HG02623 (cell line): ENCODE data around the gene GRK4.

Experiments
- ATAC-seq: cut with Tn5 transposase; IDR thresholded peaks from one replicate; pipeline ENCODE4 v1.9.1; 2021; ENCODE audit warnings: moderate library complexity; ENCODE audit not compliant: unreplicated experiment

GRK4 gene

DNA sequence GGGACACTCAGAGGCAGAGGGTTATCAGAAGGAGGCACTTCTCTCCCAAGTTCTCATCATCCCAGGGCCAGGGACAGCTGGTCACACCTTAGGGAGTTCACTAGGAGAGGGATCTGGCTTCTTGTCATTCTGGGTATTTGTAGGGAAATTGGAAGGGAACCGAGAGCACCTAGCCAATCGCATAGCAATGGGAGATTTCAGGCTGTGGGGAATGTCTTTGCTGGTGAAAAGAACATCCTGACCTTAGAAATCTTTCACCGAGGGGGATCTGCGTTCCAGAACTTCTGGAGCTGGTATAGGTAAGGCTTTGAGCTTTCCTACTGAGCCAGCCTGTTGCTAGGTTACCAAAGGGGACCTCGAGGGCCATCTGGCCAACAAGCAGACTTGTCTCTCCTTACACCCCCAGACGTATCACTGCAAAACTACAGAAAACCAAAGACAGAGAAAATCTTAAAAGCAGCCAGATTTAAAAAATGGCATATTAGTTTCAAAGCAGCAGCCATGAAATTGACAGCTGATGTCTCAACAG lies 104.2 kb downstream of the GRK4 start:
- no peak for ATAC-seq

DNA sequence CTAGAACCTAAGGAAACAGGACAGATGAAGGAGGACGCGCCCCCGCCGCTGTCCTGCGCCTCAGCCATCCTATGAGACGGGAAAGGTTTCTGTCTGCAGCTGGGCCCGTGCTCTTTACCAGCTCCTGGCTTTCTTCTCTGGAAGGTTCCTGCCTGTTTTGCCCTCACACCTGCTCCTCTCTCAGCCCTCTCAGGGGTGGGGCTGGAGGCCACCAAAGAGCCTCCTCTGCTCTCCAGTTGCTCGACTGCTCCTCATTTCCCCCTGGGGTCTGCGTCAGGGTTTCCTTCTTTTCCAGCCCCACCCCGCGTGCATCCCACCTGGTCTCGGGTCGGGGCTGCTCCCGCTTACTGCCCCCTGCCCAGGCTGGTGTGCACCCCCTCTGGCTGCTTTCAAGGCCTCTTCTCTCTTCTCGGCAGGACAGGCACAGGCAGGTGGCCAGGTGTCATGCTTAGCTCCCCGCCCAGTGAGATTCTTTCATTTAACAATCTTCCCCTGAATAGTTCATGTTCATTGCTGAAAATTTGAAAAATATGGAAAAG lies 106.4 kb downstream of the GRK4 start:
- ATAC-seq = no peak

DNA sequence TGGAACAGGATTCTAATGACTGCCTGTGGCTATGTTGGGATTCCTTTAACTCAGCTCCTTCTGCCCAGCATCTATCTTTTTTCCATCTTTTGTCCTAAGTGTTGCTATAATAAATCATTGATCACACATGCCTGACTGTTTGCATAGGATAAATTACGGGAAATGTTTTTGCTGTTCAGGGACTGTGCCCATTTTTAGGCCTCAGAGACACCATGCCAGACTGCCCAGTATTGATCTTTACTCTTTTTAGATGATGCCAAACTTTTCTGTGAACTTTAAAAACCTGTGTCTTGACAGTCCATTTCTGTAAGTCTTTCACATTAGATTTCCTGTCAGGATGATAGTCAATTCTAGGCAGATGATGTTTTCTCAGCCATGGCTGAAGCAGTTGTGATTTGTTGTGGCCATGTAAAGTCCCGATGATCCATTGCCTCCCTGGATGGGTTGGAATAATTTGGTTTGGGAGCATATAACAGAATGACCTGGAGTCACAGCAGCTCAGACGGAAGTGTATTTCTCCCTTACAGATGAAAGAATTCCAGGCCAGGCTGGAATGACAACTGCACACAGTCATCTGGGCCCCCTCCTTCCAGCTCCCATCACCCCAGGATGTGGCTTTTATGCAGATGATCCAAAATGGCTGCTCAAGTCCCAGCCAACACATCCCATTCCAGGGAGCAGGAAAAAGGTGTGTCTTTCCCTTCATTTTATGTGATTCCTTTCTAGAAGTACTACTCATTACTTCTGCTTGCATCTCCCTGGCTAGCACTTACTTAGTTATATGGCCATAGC lies 107.5 kb downstream of the GRK4 start:
- no peak for ATAC-seq

DNA sequence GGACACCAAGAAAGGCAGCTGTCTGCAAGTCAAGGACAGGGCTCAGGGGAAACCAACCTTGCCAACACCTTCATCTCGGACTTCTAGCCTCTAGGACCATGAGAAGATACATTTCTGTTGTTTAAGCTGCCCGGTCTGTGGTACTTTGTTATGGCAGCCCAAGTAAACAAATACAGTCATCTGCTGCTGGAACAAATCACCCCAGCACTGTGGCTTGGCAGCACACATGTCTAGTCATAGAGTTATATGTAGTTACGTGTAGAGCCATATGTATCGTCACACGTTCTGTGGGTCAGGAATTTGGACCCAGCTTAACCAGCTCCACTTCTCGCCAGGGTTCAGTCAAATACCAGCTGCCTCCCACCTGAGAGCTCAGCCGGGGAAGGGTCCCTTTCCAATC lies 108.4 kb downstream of the GRK4 start:
- ATAC-seq = no peak

DNA sequence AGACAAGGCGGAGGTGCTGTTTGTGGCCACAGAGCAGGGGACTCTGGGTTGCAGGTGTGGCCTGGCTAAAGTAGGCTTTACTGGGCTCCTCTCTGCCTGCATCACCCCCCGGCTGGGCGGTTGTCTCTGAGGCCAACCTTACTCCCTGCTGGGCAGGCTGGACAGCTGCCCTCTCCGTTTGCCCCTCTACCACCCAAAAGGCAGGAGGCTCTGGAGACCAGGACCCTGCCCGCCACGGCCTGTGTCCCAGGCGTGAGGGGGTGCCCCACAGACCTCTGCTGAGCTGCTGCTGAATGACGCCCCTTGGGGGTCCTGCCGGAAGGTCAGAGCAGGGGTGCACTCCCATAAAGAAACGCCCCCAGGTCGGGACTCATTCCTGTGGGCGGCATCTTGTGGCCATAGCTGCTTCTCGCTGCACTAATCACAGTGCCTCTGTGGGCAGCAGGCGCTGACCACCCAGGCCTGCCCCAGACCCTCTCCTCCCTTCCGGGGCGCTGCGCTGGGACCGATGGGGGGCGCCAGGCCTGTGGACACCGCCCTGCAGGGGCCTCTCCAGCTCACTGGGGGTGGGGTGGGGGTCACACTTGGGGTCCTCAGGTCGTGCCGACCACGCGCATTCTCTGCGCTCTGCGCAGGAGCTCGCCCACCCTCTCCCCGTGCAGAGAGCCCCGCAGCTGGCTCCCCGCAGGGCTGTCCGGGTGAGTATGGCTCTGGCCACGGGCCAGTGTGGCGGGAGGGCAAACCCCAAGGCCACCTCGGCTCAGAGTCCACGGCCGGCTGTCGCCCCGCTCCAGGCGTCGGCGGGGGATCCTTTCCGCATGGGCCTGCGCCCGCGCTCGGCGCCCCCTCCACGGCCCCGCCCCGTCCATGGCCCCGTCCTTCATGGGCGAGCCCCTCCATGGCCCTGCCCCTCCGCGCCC lies 110.0 kb downstream of the GRK4 start:
- ATAC-seq = peak; percentile 33

DNA sequence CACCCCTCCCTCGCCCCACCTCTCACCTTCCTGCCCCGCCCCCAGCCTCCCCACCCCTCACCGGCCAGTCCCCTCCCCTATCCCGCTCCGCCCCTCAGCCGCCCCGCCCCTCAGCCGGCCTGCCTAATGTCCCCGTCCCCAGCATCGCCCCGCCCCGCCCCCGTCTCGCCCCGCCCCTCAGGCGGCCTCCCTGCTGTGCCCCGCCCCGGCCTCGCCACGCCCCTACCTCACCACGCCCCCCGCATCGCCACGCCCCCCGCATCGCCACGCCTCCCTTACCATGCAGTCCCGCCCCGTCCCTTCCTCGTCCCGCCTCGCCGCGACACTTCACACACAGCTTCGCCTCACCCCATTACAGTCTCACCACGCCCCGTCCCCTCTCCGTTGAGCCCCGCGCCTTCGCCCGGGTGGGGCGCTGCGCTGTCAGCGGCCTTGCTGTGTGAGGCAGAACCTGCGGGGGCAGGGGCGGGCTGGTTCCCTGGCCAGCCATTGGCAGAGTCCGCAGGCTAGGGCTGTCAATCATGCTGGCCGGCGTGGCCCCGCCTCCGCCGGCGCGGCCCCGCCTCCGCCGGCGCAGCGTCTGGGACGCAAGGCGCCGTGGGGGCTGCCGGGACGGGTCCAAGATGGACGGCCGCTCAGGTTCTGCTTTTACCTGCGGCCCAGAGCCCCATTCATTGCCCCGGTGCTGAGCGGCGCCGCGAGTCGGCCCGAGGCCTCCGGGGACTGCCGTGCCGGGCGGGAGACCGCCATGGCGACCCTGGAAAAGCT lies 110.9 kb downstream of the GRK4 start, which contains the start of the genes HTT and HTT-AS:
Gene HTT, plus strand, starts transcription at position 604 of the 768 bp plus-strand sequence. Its CDS starts 145 bp downstream, at position 749.
Gene HTT-AS, minus strand, starts transcription at position 461 of the 768 bp plus-strand sequence.
- ATAC-seq = peak; percentile 71

DNA sequence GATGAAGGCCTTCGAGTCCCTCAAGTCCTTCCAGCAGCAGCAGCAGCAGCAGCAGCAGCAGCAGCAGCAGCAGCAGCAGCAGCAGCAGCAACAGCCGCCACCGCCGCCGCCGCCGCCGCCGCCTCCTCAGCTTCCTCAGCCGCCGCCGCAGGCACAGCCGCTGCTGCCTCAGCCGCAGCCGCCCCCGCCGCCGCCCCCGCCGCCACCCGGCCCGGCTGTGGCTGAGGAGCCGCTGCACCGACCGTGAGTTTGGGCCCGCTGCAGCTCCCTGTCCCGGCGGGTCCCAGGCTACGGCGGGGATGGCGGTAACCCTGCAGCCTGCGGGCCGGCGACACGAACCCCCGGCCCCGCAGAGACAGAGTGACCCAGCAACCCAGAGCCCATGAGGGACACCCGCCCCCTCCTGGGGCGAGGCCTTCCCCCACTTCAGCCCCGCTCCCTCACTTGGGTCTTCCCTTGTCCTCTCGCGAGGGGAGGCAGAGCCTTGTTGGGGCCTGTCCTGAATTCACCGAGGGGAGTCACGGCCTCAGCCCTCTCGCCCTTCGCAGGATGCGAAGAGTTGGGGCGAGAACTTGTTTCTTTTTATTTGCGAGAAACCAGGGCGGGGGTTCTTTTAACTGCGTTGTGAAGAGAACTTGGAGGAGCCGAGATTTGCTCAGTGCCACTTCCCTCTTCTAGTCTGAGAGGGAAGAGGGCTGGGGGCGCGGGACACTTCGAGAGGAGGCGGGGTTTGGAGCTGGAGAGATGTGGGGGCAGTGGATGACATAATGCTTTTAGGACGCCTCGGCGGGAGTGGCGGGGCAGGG lies 111.7 kb downstream of the GRK4 start:
- ATAC-seq = no peak

DNA sequence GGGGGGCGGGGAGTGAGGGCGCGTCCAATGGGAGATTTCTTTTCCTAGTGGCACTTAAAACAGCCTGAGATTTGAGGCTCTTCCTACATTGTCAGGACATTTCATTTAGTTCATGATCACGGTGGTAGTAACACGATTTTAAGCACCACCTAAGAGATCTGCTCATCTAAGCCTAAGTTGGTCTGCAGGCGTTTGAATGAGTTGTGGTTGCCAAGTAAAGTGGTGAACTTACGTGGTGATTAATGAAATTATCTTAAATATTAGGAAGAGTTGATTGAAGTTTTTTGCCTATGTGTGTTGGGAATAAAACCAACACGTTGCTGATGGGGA lies 112.2 kb downstream of the GRK4 start:
- ATAC-seq = no peak

DNA sequence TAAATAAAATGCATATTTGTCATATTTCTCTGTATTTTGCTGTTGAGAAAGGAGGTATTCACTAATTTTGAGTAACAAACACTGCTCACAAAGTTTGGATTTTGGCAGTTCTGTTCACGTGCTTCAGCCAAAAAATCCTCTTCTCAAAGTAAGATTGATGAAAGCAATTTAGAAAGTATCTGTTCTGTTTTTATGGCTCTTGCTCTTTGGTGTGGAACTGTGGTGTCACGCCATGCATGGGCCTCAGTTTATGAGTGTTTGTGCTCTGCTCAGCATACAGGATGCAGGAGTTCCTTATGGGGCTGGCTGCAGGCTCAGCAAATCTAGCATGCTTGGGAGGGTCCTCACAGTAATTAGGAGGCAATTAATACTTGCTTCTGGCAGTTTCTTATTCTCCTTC lies 114.4 kb downstream of the GRK4 start:
- no peak for ATAC-seq

DNA sequence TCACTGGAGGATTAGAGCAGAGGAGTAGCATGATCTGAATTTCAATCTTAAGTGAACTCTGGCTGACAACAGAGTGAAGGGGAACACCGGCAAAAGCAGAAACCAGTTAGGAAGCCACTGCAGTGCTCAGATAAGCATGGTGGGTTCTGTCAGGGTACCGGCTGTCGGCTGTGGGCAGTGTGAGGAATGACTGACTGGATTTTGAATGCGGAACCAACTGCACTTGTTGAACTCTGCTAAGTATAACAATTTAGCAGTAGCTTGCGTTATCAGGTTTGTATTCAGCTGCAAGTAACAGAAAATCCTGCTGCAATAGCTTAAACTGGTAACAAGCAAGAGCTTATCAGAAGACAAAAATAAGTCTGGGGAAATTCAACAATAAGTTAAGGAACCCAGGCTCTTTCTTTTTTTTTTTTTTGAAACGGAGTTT lies 116.3 kb downstream of the GRK4 start:
- ATAC-seq = no peak

DNA sequence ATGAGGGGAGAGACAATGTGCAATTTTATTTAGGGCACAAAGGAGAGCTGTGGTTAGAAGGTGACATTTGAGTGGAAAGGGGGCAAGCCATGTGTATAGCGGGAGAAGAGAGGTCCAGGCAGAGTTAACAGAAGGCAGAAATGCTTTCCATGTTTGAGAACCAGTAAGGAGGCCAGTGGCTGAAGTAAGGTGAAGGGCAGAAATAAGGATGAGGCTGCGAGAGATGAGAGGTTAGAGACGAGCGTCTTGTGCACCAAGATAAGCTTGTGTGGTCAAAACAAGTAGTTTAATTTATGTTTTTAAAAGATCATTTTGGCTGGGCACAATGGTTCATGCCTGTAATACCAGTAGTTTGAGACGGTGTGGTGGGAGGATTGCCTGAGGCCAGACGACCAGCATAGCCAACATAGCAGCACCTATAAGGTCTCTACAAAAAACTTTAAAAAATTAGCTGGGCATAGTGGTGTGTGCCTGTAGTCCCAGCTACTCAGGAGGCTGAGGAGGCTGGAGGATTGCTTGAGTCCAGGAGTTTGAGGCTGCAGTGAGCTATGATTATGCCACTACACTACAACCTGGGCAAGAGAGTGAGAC lies 119.6 kb downstream of the GRK4 start:
- ATAC-seq = no peak

DNA sequence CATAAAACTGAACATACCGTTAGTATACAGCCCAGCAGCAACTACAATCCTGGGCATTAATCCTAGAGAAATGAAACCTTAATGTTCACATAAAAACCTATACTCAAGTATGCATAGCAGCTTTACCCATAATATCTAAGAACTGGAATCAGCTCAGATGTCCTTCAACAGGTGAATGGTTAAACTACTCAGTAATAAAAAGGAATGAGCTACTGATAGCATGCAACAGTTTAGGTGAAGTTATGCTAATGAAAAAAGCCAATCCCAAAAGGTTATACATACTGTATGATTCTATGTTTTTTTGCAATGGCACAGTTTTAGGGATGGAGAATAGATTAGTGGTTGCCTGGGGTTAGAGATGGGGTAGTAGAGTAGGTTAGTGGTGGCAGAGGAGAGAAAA lies 120.4 kb downstream of the GRK4 start:
- no peak for ATAC-seq

DNA sequence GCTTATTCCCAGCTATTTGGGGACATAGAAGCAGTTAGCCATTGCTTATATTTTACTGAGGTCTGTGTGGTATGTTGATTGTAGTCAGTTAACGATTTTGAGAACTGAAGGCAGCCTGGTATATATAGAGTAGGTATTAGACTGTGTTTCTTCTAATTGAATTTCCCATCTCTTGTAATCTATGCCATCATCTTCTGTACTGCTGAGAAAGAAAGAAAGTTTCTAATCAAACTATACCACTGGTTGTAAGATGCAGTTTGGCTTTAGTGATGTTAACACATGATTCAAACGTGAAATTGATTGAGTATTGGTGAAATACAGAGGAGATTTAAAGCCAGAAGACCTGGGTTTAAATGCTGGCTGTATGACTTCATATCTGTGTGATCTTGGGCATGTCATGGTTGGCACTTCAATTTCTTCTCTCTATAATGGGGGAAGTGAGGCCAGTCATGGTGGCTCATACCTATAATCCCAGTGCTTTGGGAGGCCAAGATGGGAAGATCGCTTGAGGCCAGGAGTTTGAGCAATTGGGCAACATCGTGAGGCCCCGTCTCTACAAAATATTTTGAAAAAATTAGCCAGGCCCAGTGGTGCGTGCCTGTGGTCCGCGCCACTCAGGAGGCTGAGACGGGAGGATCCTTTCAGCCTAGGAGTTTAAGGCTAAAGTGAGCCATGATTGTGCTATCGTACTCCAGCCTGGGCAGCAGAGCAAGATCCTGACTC lies 122.7 kb downstream of the GRK4 start:
- no peak for ATAC-seq

DNA sequence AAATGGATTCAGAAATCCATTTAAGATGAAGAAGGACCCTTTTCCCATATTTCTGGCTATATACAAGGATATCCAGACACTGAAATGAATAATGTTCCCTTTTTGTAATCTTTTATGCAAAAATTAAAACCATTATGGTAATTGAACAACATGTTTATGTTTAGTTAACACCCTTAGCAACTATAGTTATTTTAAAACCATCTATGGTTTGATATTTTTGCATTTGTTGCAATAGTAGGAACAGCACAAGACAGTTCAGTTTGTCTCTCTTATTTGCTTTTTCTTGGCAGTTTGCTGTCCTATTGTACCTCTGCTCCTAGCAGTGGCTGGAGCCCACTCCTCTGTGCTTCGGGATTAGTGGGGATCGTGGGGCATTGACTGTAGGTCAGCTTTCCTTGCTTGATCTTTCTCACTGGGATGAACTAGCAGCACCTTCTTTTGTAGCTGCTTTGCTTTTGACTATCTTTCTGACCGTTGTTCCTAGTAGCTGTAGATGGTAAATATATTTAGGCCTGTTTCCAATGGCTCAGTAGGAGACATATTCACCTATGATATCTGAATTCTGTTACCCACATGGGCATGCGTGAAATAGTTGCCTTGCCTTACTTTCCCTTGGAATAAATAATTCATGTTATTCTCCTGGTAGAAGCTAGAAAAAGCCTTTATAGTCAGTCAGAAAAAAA lies 123.9 kb downstream of the GRK4 start:
- ATAC-seq = no peak
